HG02798 (cell line): Measurements from ENCODE around the gene KPRP.

Experiments
- ATAC-seq: cut with Tn5 transposase; IDR thresholded peaks from one replicate; pipeline ENCODE4 v1.9.1; 2021; ENCODE audit warnings: mild to moderate bottlenecking; ENCODE audit not compliant: unreplicated experiment, poor library complexity

KPRP gene

DNA sequence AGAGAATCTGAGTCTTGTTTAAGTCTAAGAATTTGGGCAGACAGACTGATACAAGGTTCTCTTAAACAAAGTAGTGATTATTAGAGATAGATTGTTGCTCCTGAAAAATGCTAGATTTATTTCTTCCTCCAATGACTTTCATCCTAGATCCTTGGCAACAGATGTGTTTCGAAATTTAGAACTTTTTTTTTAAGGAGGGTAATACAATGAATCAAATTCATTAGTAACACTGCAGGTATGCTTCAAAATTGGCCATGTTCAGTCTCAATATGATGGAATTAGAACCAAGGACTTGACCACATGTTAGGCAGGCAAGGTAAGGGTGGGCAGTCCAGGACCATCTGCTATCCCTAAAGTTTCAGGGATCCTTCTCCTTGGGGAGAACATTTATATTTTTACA lies 12.6 kb downstream of the KPRP start:
- ATAC-seq = no peak

DNA sequence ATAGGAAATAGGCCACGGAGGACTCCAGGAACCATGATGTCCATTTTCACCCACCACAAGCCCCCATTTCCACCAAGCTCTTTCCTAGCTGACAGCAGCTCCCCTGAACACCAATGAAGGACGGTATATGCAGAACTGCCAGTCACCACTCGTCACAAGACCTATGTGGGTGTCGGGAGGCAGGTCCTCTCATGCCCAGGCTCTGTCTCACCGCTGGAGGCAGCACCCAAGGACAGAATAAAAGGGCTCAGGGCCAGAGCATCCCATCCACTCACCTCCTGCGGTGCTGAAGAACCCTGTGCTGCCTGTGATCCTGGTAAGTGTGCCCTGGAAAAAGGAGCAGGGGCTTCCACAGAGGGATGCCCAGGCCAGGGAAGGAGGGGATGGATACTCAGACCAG lies 17.1 kb downstream of the KPRP start, which contains the start of gene LCE1F:
Gene LCE1F (plus strand): TSS at position 266 of the 400 bp plus-strand sequence. CDS start 1,232 bp downstream, outside the sequence.
- ATAC-seq = no peak

DNA sequence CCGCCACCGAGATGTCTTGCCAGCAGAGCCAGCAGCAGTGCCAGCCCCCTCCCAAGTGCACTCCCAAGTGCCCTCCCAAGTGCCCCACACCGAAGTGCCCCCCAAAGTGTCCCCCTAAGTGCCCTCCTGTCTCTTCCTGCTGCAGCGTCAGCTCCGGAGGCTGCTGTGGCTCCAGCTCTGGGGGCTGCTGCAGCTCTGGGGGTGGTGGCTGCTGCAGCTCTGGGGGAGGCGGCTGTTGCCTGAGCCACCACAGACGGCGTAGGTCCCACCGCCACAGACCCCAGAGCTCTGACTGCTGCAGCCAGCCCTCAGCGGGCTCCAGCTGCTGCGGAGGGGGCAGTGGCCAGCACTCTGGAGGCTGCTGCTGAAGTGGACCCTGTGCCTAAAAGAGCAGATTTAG lies 18.5 kb downstream of the KPRP start:
- no peak for ATAC-seq

DNA sequence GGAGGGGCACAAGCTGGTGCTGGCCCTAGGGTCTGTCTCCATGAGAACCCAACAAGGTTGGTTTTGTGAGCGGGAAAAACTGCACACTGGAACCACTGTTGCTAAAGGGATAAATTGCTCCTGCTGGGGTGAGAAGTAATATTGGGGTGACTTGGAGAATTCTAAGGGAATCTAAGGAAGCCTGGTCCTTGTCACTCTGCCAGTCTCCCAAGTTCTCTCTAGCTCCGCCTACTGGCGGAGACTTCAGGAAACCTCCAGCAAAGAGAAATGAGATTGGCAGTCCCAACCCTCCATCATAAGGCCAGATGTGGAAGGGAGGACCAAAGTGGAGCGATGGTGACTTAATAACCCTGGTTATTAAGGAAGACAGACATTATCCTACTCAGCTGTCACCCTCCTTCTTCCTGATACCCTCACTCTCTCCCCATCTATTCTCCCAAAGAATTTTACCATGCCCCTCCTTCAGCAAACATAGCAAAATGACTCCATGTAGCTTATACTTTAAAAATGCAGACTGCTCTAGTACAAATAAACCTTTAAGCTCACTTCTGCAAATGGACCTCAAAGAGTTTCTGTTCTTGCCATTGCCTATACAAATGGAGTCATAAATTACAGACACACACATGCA lies 19.8 kb downstream of the KPRP start:
- ATAC-seq = no peak

- no peak for ATAC-seq
Measured at GRCh38 chr1:152783095-152783494, 25.3 kb downstream of the KPRP start.

- no peak for ATAC-seq
Measured at GRCh38 chr1:152786077-152786476, 28.3 kb downstream of the KPRP start, which contains the start of gene LCE1E. Gene LCE1E (plus strand): TSS chr1:152786257. CDS start chr1:152787300, 1,043 bp downstream.

GRCh38 chr1:152795686-152796085 lies 37.9 kb downstream of the KPRP start:
- ATAC-seq = no peak

DNA sequence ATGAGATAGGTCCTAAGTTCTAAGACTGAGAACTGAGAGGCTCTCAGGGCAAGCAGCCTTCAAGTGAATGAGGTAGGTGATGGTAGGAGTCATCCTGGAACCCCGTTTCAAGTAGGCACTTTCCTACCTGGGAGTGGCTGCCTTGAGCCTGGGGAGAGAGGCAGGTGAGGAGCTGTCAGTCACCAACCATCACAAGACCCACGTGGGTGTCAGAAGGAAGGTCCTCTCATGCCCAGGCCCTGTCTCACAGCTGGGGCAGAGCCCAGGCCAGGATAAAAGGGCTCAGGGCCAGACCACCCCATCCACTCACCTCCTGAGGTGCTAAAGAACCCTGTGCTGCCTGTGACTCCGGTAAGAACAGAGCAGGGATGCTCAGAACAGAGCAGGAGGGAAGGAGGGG lies 38.6 kb downstream of the KPRP start, which contains the start of gene LCE1D:
Gene LCE1D (plus strand): TSS at position 301 of the 400 bp plus-strand sequence. CDS start 1,074 bp downstream, outside the sequence.
- ATAC-seq = no peak

DNA sequence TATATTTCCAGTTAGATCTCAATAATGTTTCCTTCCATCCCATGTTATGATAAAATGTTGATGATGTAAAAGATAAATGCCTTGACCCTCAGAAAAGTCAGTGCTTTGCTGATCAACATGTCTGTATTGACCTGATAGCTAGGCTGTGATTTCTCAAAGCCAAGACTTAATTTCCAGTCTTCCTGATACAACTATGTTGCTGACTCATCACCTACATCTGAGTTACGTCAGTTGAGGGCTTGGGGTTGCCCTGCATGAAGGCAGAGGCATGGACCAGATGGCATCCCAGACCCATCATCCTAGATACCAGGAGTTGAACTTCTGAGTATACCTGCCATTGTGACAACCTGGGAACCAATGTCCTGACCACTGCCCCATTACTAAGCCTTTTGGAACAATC lies 43.5 kb downstream of the KPRP start:
- ATAC-seq = no peak

DNA sequence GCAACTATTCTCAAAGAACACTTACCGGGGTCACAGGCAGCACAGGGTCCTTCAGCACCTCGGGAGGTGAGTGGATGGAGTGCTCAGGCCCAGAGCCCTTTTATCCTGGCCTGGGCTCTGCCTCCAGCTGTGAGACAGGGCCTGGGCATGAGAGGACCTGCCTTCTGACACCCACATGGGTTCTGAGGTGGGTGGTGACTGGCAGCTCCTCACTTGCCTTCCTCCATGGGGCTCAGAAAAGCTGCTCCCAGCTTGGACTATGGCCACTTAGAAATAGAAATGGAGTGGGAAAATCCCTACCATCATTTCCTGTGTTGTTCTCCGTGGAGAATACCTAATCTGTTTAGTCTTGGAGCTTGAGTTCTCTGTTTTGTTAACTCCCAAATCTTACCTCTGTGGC lies 48.8 kb downstream of the KPRP start, which contains the start of gene LCE1C:
Gene LCE1C (minus strand): TSS at position 76 of the 400 bp plus-strand sequence. CDS start 1,173 bp downstream, outside the sequence.
- ATAC-seq = no peak

GRCh38 chr1:152811050-152811449 lies 53.2 kb downstream of the KPRP start:
- no peak for ATAC-seq
